Liver (tissue), 9 donors: Measurements from ENCODE around the gene TBXT. TPM values are rescaled to one million over a fixed set of nuclear protein-coding genes. Genes with fewer than 3 reads are reported as not detected.

Experiments used
- DNase-seq: peaks from one replicate; pipeline ENCODE4 v3.0.0-alpha.2; 2017; ENCODE audit warnings: low spot score
- H3K27ac ChIP-seq, 2 donors: one replicate each; pipeline ENCODE4 v1.7.0; 2013; ENCODE audit warnings: inconsistent platforms in 2 of 2, low read length in 2 of 2, control low read depth in 1 of 2, low read depth in 1 of 2, mild to moderate bottlenecking in 1 of 2
- H3K27me3 ChIP-seq, 4 donors: one replicate each; pipeline versions ENCODE4 v1.6.1 to v1.7.0; 2013; ENCODE audit warnings: low read length in 3 of 4, inconsistent platforms in 1 of 4, mild to moderate bottlenecking in 1 of 4, moderate library complexity in 1 of 4; ENCODE audit not compliant: control insufficient read depth in 4 of 4, insufficient read depth in 4 of 4
- H3K36me3 ChIP-seq, 4 donors: one replicate each; pipeline versions ENCODE4 v1.6.1 to v1.7.0; 2013; ENCODE audit warnings: low read length in 3 of 4, mild to moderate bottlenecking in 3 of 4, low read depth in 1 of 4, moderate library complexity in 1 of 4; ENCODE audit not compliant: control insufficient read depth in 4 of 4, insufficient read depth in 3 of 4
- H3K4me1 ChIP-seq, 4 donors: one replicate each; pipeline versions ENCODE4 v1.6.1 to v1.7.0; 2013; ENCODE audit warnings: low read length in 3 of 4, mild to moderate bottlenecking in 3 of 4, moderate library complexity in 1 of 4; ENCODE audit not compliant: control insufficient read depth in 4 of 4, insufficient read depth in 4 of 4
- H3K4me3 ChIP-seq, 3 donors: one replicate each; pipeline versions ENCODE4 v1.6.1 to v1.7.0; 2013; ENCODE audit warnings: low read length in 3 of 3, control low read depth in 1 of 3, low read depth in 1 of 3, mild to moderate bottlenecking in 1 of 3
- H3K9ac ChIP-seq, 2 donors: one replicate each; pipeline ENCODE4 v1.7.0; 2013; ENCODE audit warnings: low read length in 2 of 2, mild to moderate bottlenecking in 2 of 2, moderate library complexity in 2 of 2, control low read depth in 1 of 2, low read depth in 1 of 2
- H3K9me3 ChIP-seq, 4 donors: one replicate each; pipeline versions ENCODE4 v1.6.1 to v1.7.0; 2013; ENCODE audit warnings: low read length in 3 of 4; ENCODE audit not compliant: control insufficient read depth in 4 of 4
- ATF3 ChIP-seq: IDR thresholded peaks from 2 replicates; pipeline ENCODE4 v1.6.1; 2016; ENCODE audit warnings: antibody characterized with exemption
- CTCF ChIP-seq: fragments of 150-350 bp; IDR thresholded peaks from 2 replicates; pipeline ENCODE4 v1.5.1; 2017; ENCODE audit warnings: improper control_type of control experiment, low read depth, low read length; ENCODE audit not compliant: missing input control
- EGR1 ChIP-seq, 2 donors: IDR thresholded peaks; 2 replicates each; pipeline ENCODE4 v1.6.1; 2016 to 2018; ENCODE audit warnings: antibody characterized with exemption in 2 of 2, low read depth in 2 of 2
- FOXA1 ChIP-seq: IDR thresholded peaks from 2 replicates; pipeline ENCODE4 v1.6.1; 2016; ENCODE audit warnings: antibody characterized with exemption
- FOXA2 ChIP-seq: IDR thresholded peaks from 2 replicates; pipeline ENCODE4 v1.6.1; 2016; ENCODE audit warnings: antibody characterized with exemption
- GABPA ChIP-seq, 2 donors: IDR thresholded peaks in 1 of 2; conservative IDR thresholded peaks in 1 of 2; 2 replicates each; pipeline ENCODE4 v1.6.1; 2016; ENCODE audit warnings: antibody characterized with exemption in 2 of 2, mild to moderate bottlenecking in 1 of 2, moderate library complexity in 1 of 2
- HNF4A ChIP-seq, 2 donors: conservative IDR thresholded peaks; 2 replicates each; pipeline ENCODE4 v1.6.1; 2016; ENCODE audit warnings: antibody characterized with exemption in 2 of 2, mild to moderate bottlenecking in 2 of 2
- HNF4G ChIP-seq: IDR thresholded peaks from 2 replicates; pipeline ENCODE4 v1.6.1; 2016; ENCODE audit warnings: antibody characterized with exemption
- JUND ChIP-seq, 2 donors: IDR thresholded peaks; 2 replicates each; pipeline ENCODE4 v1.6.1; 2016; ENCODE audit warnings: antibody characterized with exemption in 2 of 2
- MAX ChIP-seq: IDR thresholded peaks from 2 replicates; pipeline ENCODE4 v1.6.1; 2016; ENCODE audit warnings: antibody characterized with exemption
- NR2F2 ChIP-seq: IDR thresholded peaks from 2 replicates; pipeline ENCODE4 v1.6.1; 2016; ENCODE audit warnings: antibody characterized with exemption
- RAD21 ChIP-seq, 2 donors: IDR thresholded peaks; 2 replicates each; pipeline ENCODE4 v1.6.1; 2016; ENCODE audit warnings: antibody characterized with exemption in 2 of 2, mild to moderate bottlenecking in 2 of 2
- REST ChIP-seq: IDR thresholded peaks from 2 replicates; pipeline ENCODE4 v1.6.1; 2016; ENCODE audit warnings: antibody characterized with exemption, mild to moderate bottlenecking
- RXRA ChIP-seq, 2 donors: IDR thresholded peaks; 2 replicates each; pipeline ENCODE4 v1.6.1; 2017 to 2018; ENCODE audit warnings: antibody characterized with exemption in 2 of 2, mild to moderate bottlenecking in 1 of 2
- SP1 ChIP-seq: IDR thresholded peaks from 2 replicates; pipeline ENCODE4 v1.6.1; 2018; ENCODE audit warnings: antibody characterized with exemption, mild to moderate bottlenecking
- TAF1 ChIP-seq: conservative IDR thresholded peaks from 2 replicates; pipeline ENCODE4 v1.6.1; 2016; ENCODE audit warnings: antibody characterized with exemption, mild to moderate bottlenecking
- YY1 ChIP-seq: IDR thresholded peaks from 2 replicates; pipeline ENCODE4 v1.6.1; 2016; ENCODE audit warnings: antibody characterized with exemption, mild to moderate bottlenecking
- ZBTB33 ChIP-seq: IDR thresholded peaks from 2 replicates; pipeline ENCODE4 v1.6.1; 2016; ENCODE audit warnings: antibody characterized with exemption
- WGBS: extraction: QIAGEN DNeasy Blood & Tissue Kit; methylation state at CpG from one replicate; pipeline ENCODE4 v1.1.7; 2013; 5-methylcytosine and 5-hydroxymethylcytosine counted together
- polyA plus RNA-seq, 2 donors: library from polyadenylated mRNA; stranded (reverse) in 1 of 2; unstranded in 1 of 2; fragments of 200-250 nt in 1 of 2; fragments of >200 nt in 1 of 2; fragmentation: Nextera tagmentation in 1 of 2; extraction: Ambion mirVana in 1 of 2; gene quantifications; one replicate each; pipeline versions ENCODE4 v1.2.1 to v1.2.3, GENCODE V29; 2013 to 2015
- total RNA-seq, 2 donors: library from RNA; depleted of rRNA; stranded (reverse); fragments of >200 nt; gene quantifications; one replicate each; pipeline ENCODE4 v1.2.3, GENCODE V29; 2014
- donor health status: healthy.
- donor health status: healthy.
- donor health status: healthy.
- donor health status: healthy.
- donor health status: healthy.

Gene TBXT
- total and polyA plus RNA-seq, 4 donors = not detected

- no peaks in the 10 kb centered on the region for H3K36me3 ChIP-seq
- H3K9ac ChIP-seq = no peak overlapping the region
- peaks cover 0 to 2% (median 0%) of the 10 kb centered on the region in 4 donors for H3K27me3 ChIP-seq
- H3K4me3 ChIP-seq = no peak overlapping the region
- no peaks in the 10 kb centered on the region for H3K4me1 ChIP-seq
- TF ChIP-seq SP1 = no peak
- no peak for TF ChIP-seq FOXA1
- no peak for TF ChIP-seq TAF1
- TF ChIP-seq JUND (IDR thresholded peaks at IDR 0.05) = no peak
- TF ChIP-seq YY1 = no peak
- TF ChIP-seq FOXA2 = no peak
- no peak overlapping the region for H3K27ac ChIP-seq
- no peaks in the 10 kb centered on the region for H3K9me3 ChIP-seq
- WGBS = 83% methylated on average over 11 of the region's 11 CpGs
- DNase-seq = no peak
Measured at GRCh38 chr6:166112580-166112979, 55.1 kb downstream of the TBXT start.

- Histone ChIP-seq H3K4me1 (no peaks in the 10 kb centered on the region), H3K27ac (no peak overlapping the region), H3K36me3 (no peaks in the 10 kb centered on the region), H3K9ac (no peak overlapping the region), H3K4me3 (no peak overlapping the region), H3K27me3 (peaks cover 0 to 2% (median 0%) of the 10 kb centered on the region in 4 donors), H3K9me3 (no peaks in the 10 kb centered on the region)
- no peak for TF ChIP-seq EGR1 (IDR thresholded peaks at IDR 0.05; ENCODE audit: low read depth in 2 of 2)
- TF ChIP-seq GABPA (IDR thresholded peaks at IDR 0.05 in 1 of 2, conservative IDR thresholded peaks at IDR 0.05 in 1 of 2) = no peak
- TF ChIP-seq JUND (IDR thresholded peaks at IDR 0.05) = no peak
- no peak for TF ChIP-seq YY1
- no peak for TF ChIP-seq SP1
- TF ChIP-seq ZBTB33 = no peak
- no peak for TF ChIP-seq FOXA2
- TF ChIP-seq NR2F2 = no peak
- TF ChIP-seq REST = no peak
- no peak for TF ChIP-seq RAD21 (IDR thresholded peaks at IDR 0.05)
- no peak for TF ChIP-seq ATF3
- TF ChIP-seq CTCF = no peak
- TF ChIP-seq FOXA1 = no peak
- no peak for TF ChIP-seq MAX
- no peak for TF ChIP-seq RXRA (IDR thresholded peaks at IDR 0.05)
- TF ChIP-seq HNF4G = no peak
- TF ChIP-seq HNF4A (conservative IDR thresholded peaks at IDR 0.05) = no peak
- no peak for TF ChIP-seq TAF1
- 38% methylated on average over 2 of the region's 2 CpGs for WGBS
- DNase-seq = no peak
Measured at GRCh38 chr6:166109608-166110007, 58.0 kb downstream of the TBXT start.
